ENCODE measurements around the gene RNF31.

RNF31 gene

GRCh38 chr14:24138396-24139271 lies 8.7 kb upstream of the RNF31 start:
- DNase-seq = no peak

GRCh38 chr14:24139272-24139934 lies 7.9 kb upstream of the RNF31 start:
- peak; percentile 12 for DNase-seq

- DNase-seq = peak; percentile 99
Measured at GRCh38 chr14:24141097-24141880, 6.0 kb upstream of the RNF31 start, which contains the start of gene EMC9. TSS of gene EMC9 (minus strand) at chr14:24141591. CDS start at chr14:24141304, 287 bp downstream.

GRCh38 chr14:24143511-24143910 lies 3.8 kb upstream of the RNF31 start:
- no peak for DNase-seq

DNA sequence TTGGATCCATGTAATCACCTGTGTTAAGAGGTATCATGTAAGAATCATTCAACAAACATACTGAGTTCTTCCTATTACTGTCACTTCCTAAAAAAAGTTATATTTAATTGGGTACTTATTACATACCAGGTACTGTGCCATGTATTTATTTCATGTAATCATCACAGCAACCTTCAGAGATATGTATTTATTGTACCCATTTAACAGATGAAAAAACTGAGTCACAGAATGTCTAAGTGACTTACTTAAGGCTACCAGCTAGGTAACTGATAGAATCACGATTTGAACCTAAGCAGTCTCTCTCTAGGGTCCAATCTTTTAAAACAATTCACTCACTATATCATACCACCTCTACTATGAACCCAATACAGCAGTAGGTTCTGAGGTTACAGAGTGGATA lies 2.8 kb upstream of the RNF31 start:
- no peak for DNase-seq

GRCh38 chr14:24145219-24145618 lies 2.1 kb upstream of the RNF31 start:
- no peak for DNase-seq

DNA sequence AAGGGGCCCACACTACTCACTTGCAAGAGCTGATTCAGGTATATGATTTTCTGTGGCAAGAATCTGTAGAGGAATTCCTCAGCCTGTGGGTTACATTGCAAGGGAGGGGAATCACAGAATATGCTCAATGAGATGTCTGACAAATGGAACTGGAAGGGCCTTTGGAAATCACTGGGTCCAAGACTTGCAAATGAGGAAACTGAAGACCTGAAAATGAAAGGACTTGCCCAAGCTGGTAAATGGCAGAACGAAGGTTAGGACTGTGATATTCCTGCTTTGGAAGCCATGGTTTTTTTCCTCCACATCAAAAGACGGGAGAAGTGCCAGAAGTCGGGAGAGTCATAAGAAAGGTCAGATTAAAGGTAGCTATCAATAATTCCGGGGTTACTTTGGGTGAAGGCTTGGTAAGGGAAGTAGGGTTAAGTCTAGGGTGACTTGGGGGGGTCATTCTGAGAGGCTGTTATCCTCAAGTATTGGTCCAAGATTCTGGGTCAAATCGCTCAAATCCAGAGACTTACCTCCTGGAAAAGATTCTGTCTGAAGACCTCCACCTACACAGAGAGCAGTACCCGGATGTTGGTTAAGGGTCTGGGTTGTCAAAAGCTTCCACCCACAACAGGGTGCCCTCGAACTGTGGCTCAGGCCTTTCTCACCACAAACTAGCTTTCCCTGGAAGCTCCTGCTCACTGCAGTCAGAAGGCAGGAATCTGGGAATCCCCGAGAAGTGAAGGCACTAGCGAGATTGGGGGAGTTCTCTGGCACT lies 1.4 kb upstream of the RNF31 start:
- no peak for DNase-seq

- DNase-seq = peak; percentile 93
Measured at GRCh38 chr14:24146453-24146977, 783 bp upstream of the RNF31 start, which contains the start of gene PSME2. TSS of gene PSME2 (minus strand) at chr14:24146610. CDS start at chr14:24146581, 29 bp downstream.

DNA sequence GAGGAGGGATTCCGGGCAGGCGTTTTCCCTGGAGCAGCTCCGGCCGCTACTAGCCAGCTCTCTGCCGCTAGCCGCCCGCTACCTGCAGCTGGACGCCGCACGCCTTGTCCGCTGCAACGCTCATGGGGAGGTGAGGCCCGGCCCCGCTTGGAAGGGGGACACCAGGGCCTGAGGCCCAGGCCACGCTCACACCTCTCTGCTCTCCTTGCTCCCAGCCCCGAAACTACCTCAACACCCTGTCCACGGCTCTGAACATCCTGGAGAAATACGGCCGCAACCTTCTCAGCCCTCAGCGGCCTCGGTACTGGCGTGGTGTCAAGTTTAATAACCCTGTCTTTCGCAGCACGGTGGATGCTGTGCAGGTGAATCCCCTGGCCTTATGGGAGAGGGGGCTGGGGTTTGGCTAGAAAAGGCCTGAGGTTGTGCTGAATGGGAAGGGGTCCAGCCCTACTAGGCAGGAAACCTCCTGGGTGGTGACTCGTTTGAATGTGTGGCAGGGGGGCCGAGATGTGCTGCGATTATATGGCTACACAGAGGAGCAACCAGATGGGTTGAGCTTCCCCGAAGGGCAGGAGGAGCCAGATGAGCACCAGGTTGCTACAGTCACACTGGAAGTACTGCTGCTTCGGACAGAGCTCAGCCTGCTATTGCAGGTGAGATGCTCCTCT lies 597 bp downstream of the RNF31 start:
- no peak for DNase-seq

DNA sequence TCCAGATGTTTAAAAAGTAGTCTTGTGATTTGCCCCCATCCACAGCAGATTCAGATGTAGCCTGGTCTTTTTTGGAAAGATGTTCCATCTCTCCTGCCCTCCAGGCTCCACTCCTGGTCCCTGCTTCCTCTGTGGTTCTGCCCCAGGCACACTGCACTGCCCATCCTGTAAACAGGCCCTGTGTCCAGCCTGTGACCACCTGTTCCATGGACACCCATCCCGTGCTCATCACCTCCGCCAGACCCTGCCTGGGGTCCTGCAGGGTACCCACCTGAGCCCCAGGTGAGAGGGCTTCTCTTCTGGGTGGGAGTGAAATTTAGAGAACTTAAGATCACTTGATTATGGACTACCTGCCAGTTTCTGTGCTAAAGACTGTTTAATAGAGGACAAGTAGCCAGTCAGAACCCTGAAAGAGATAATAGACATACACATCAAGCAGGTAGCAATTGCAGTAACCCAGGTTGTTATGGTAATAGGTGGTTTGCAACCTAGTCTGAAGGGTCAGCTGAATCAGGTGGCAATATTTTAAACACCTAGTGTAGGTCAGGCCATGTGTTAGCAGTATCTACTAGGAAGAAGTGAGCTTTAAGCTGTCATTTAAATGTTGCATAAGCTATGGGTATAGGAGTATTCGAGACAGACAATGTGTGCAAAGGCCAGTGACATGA lies 2.1 kb downstream of the RNF31 start:
- DNase-seq = no peak

DNA sequence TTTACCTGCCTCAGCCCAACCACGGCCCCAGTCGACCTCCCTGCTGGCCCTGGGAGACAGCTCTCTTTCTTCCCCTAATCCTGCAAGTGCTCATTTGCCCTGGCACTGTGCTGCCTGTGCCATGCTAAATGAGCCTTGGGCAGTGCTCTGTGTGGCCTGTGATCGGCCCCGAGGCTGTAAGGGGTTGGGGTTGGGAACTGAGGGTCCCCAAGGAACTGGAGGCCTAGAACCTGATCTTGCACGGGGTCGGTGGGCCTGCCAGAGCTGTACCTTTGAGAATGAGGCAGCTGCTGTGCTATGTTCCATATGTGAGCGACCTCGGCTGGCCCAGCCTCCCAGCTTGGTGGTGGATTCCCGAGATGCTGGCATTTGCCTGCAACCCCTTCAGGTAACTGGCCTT lies 2.8 kb downstream of the RNF31 start:
- DNase-seq = no peak

- no peak for DNase-seq
Measured at GRCh38 chr14:24150567-24150966, 3.3 kb downstream of the RNF31 start.

DNA sequence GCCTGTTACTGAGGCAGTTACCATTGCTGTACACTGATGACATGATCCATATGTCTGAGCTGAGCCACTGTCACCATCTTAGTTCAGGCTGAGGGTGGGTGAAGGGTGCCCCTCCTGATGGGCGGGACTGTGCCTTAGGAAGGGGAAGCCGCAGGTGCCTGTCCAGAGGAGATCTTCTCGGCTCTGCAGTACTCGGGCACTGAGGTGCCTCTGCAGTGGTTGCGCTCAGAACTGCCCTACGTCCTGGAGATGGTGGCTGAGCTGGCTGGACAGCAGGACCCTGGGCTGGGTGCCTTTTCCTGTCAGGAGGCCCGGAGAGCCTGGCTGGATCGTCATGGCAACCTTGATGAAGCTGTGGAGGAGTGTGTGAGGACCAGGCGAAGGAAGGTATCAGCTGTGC lies 3.7 kb downstream of the RNF31 start:
- no peak for DNase-seq

GRCh38 chr14:24151404-24152080 lies 4.2 kb downstream of the RNF31 start:
- DNase-seq = no peak

- DNase-seq = no peak
Measured at GRCh38 chr14:24155100-24155499, 7.8 kb downstream of the RNF31 start.

DNA sequence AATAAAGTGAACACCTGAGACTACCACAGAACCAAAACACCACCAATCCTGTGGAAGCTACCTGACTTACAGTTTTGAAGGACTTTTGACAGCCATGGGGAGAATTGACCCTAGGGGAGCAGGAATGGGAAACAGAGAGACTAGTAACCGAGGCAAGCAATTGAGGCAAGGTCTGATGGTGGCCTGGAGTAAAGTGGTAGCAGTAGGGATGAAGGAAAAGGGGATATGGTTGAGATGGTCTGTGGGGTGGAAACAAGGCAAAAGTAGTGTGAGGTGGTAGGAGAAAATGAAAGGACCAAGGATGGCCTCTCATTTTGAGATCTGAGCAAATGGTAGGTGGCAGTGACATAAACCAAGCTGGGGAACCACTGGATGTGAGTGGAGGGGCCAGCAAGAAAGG lies 9.5 kb downstream of the RNF31 start:
- no peak for DNase-seq

DNA sequence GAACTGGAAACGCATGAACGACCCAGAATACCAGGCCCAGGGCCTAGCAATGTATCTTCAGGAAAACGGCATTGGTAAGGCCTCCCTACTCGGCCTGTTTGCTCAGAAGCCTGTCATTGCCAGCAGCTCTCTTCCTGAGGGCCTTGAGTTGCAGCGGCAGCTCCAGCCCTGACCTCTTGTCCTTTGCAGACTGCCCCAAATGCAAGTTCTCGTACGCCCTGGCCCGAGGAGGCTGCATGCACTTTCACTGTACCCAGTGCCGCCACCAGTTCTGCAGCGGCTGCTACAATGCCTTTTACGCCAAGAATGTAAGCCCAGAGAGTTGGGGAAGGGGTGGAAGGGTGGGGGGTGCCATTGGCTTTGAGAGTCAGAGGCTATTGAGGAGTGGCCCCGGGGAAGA lies 10.0 kb downstream of the RNF31 start:
- no peak for DNase-seq

- DNase-seq = no peak
Measured at GRCh38 chr14:24159777-24160498, 12.6 kb downstream of the RNF31 start.

DNA sequence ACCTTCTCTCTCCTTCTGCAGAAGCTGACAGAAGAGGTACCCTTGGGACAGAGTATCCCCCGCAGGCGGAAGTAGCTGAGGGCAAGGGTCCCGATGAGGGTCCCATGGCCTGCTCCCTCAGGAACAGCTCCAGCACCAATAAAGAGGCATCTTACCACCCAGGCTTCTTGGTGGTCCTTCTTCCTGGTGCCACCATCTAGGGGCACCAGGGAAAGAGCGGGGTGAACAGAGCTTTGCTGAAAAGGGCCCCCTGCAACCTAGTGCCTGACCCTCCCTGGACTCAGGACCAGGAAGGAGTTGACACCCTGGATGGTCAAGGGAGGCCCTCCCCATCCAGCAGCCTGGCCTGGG lies 13.2 kb downstream of the RNF31 start:
- DNase-seq = no peak
